ENCODE data around the gene PKNOX2.

GRCh38 chr11:125233116-125233515 is 68.6 kb downstream of the PKNOX2 start:
- TF ChIP-seq CTCF (conservative IDR thresholded peaks at IDR 0.05; ENCODE audit: low read length) (no peak), EZH2phosphoT487 (IDR thresholded peaks at IDR 0.05; ENCODE audit: borderline replicate concordance, low read depth, low read length) (no peak)

Measured in OCI-LY7 (cell line).